HUES48 (cell line): ENCODE measurements around the gene RANBP3.

Experiments used
- H3K27ac ChIP-seq: one replicate; pipeline ENCODE4 v1.7.0; 2013; ENCODE audit warnings: low read depth, low read length, inconsistent platforms
- H3K27me3 ChIP-seq: 2 replicates; pipeline ENCODE4 v1.6.1; 2013; ENCODE audit warnings: mild to moderate bottlenecking, low read length; ENCODE audit not compliant: control insufficient read depth, insufficient read depth
- H3K36me3 ChIP-seq: 2 replicates; pipeline ENCODE4 v1.6.1; 2013; ENCODE audit warnings: low read length; ENCODE audit not compliant: control insufficient read depth, insufficient read depth
- H3K4me1 ChIP-seq: 2 replicates; pipeline ENCODE4 v1.6.1; 2013; ENCODE audit warnings: mild to moderate bottlenecking, low read length; ENCODE audit not compliant: control insufficient read depth, insufficient read depth
- H3K4me3 ChIP-seq: 2 replicates; pipeline ENCODE4 v1.5.1; 2013; ENCODE audit warnings: mild to moderate bottlenecking, low read depth, low read length
- H3K9ac ChIP-seq: 2 replicates; pipeline ENCODE4 v1.6.1; 2013; ENCODE audit warnings: mild to moderate bottlenecking, low read depth, low read length, moderate library complexity
- H3K9me3 ChIP-seq: 2 replicates; pipeline ENCODE4 v1.6.1; 2013; ENCODE audit warnings: low read length; ENCODE audit not compliant: control insufficient read depth, insufficient read depth

RANBP3 gene

GRCh38 chr19:5955636-5955935 lies 22.4 kb downstream of the RANBP3 start:
- Histone ChIP-seq H3K9ac (no peak overlapping the region), H3K27ac (no peak overlapping the region), H3K4me3 (no peak overlapping the region), H3K9me3 (no peaks in the 10 kb centered on the region), H3K27me3 (no peaks in the 10 kb centered on the region), H3K4me1 (peaks cover 79% of the 10 kb centered on the region), H3K36me3 (no peaks in the 10 kb centered on the region)

- Histone ChIP-seq H3K27ac (peak overlapping the region; percentile 67), H3K36me3 (peaks cover 6% of the 10 kb centered on the region; the same call in 1 of the 2 replicates), H3K4me1 (peaks cover 90% of the 10 kb centered on the region), H3K27me3 (no peaks in the 10 kb centered on the region), H3K9ac (no peak overlapping the region), H3K4me3 (no peak overlapping the region), H3K9me3 (no peaks in the 10 kb centered on the region)
Observed at GRCh38 chr19:5954293-5954692, 23.6 kb downstream of the RANBP3 start.

GRCh38 chr19:5953680-5954213 lies 24.2 kb downstream of the RANBP3 start:
- Histone ChIP-seq H3K36me3 (peaks cover 6% of the 10 kb centered on the region; the same call in 1 of the 2 replicates), H3K9ac (no peak overlapping the region), H3K4me1 (peaks cover 90% of the 10 kb centered on the region), H3K4me3 (no peak overlapping the region), H3K27ac (peak overlapping the region; percentile 67), H3K27me3 (no peaks in the 10 kb centered on the region), H3K9me3 (no peaks in the 10 kb centered on the region)

GRCh38 chr19:5953030-5953589 lies 24.8 kb downstream of the RANBP3 start:
- Histone ChIP-seq H3K4me3 (0 out of 2 replicates have a peak overlapping the region, but pooled peaks have one; percentile 1), H3K27me3 (no peaks in the 10 kb centered on the region), H3K36me3 (peaks cover 6% of the 10 kb centered on the region; the same call in 1 of the 2 replicates), H3K9me3 (no peaks in the 10 kb centered on the region), H3K9ac (no peak overlapping the region), H3K27ac (peak overlapping the region; percentile 67), H3K4me1 (peaks cover 88% of the 10 kb centered on the region)

GRCh38 chr19:5952193-5953029 lies 25.5 kb downstream of the RANBP3 start:
- no peaks in the 10 kb centered on the region for H3K27me3 ChIP-seq
- H3K36me3 ChIP-seq, result peaks cover 6% of the 10 kb centered on the region; the same call in 1 of the 2 replicates
- peak overlapping the region; percentile 1; the same call in 1 of the 2 replicates for H3K4me3 ChIP-seq
- no peaks in the 10 kb centered on the region for H3K9me3 ChIP-seq
- H3K9ac ChIP-seq, result no peak overlapping the region
- H3K4me1 ChIP-seq, result peaks cover 87% of the 10 kb centered on the region
- peak overlapping the region; percentile 67 for H3K27ac ChIP-seq

- Histone ChIP-seq H3K4me3 (no peak overlapping the region), H3K27me3 (no peaks in the 10 kb centered on the region), H3K36me3 (peaks cover 6% of the 10 kb centered on the region; the same call in 1 of the 2 replicates), H3K27ac (peak overlapping the region; percentile 59), H3K9me3 (no peaks in the 10 kb centered on the region), H3K4me1 (peaks cover 80% of the 10 kb centered on the region), H3K9ac (no peak overlapping the region)
Observed at GRCh38 chr19:5951338-5951861, 26.5 kb downstream of the RANBP3 start.

GRCh38 chr19:5950741-5951140 lies 27.2 kb downstream of the RANBP3 start:
- no peak overlapping the region for H3K4me3 ChIP-seq
- H3K9me3 ChIP-seq, result no peaks in the 10 kb centered on the region
- H3K4me1 ChIP-seq, result peaks cover 74% of the 10 kb centered on the region
- no peaks in the 10 kb centered on the region for H3K27me3 ChIP-seq
- H3K9ac ChIP-seq, result no peak overlapping the region
- H3K27ac ChIP-seq, result peak overlapping the region; percentile 59
- peaks cover 9% of the 10 kb centered on the region; the same call in 1 of the 2 replicates for H3K36me3 ChIP-seq

GRCh38 chr19:5949792-5950305 lies 28.1 kb downstream of the RANBP3 start:
- Histone ChIP-seq H3K27ac (no peak overlapping the region), H3K9ac (no peak overlapping the region)

GRCh38 chr19:5948752-5949564 lies 29.0 kb downstream of the RANBP3 start:
- peaks cover 64% of the 10 kb centered on the region for H3K4me1 ChIP-seq

More at GRCh38 chr19:5949792-5950305, 28.1 kb downstream of the RANBP3 start:
- H3K9me3 ChIP-seq, result no peaks in the 10 kb centered on the region
- H3K4me3 ChIP-seq, result no peak overlapping the region
- no peaks in the 10 kb centered on the region for H3K27me3 ChIP-seq
- H3K4me1 ChIP-seq, result peaks cover 73% of the 10 kb centered on the region
- H3K36me3 ChIP-seq, result peaks cover 9% of the 10 kb centered on the region; the same call in 1 of the 2 replicates

GRCh38 chr19:5947435-5947834 lies 30.5 kb downstream of the RANBP3 start:
- H3K9ac ChIP-seq, result no peak overlapping the region
- H3K36me3 ChIP-seq, result peaks cover 9% of the 10 kb centered on the region; the same call in 1 of the 2 replicates
- no peak overlapping the region for H3K4me3 ChIP-seq
- no peaks in the 10 kb centered on the region for H3K27me3 ChIP-seq
- H3K27ac ChIP-seq, result no peak overlapping the region
- H3K9me3 ChIP-seq, result no peaks in the 10 kb centered on the region
- peaks cover 49% of the 10 kb centered on the region for H3K4me1 ChIP-seq

More at GRCh38 chr19:5948752-5949564, 29.0 kb downstream of the RANBP3 start:
- Histone ChIP-seq H3K27ac (no peak overlapping the region), H3K27me3 (no peaks in the 10 kb centered on the region), H3K4me3 (no peak overlapping the region), H3K36me3 (peaks cover 9% of the 10 kb centered on the region; the same call in 1 of the 2 replicates), H3K9ac (no peak overlapping the region), H3K9me3 (no peaks in the 10 kb centered on the region)
